Brain pericyte (primary cell): ENCODE data around the gene SLC25A42.

Experiments
- DNase-seq: peaks from one replicate; pipeline ENCODE4 v3.0.0-alpha.2; 2012; ENCODE audit warnings: low read depth, low spot score

SLC25A42 gene

GRCh38 chr19:19162495-19162894, 98.7 kb downstream of the SLC25A42 start:
- DNase-seq = no peak
